Keratinocyte (primary cell): ENCODE measurements around the gene RELA. TPM values are rescaled to one million over a fixed set of nuclear protein-coding genes. Genes with fewer than 3 reads are reported as not detected.

Experiments used
- DNase-seq: peaks from one replicate; pipeline ENCODE4 v3.0.0-alpha.2; 2011; ENCODE audit warnings: low read depth, missing footprints, low spot score
- FAIRE-seq: peaks from 2 replicates; lab custom pipeline; 2011; peaks lifted over from hg19 to GRCh38; lab: Jason Lieb, UNC
- H2AFZ ChIP-seq: 2 replicates; pipeline ENCODE4 v1.6.0; 2012; ENCODE audit warnings: low read length, control low read depth, inconsistent platforms; ENCODE audit not compliant: control insufficient read depth
- H3K27ac ChIP-seq: 2 replicates; pipeline ENCODE4 v1.5.1; 2011; ENCODE audit warnings: low read length; ENCODE audit not compliant: control insufficient read depth, insufficient read depth
- H3K27me3 ChIP-seq: 3 replicates; pipeline ENCODE4 v1.6.0; 2011; ENCODE audit warnings: low read length; ENCODE audit not compliant: control insufficient read depth, insufficient read depth; ENCODE audit errors: extremely low read depth
- H3K36me3 ChIP-seq, 2 experiments: 2 replicates in 1 of 2; 3 replicates in 1 of 2; pipeline ENCODE4 v1.5.1; 2011; ENCODE audit warnings: low read length in 2 of 2, mild to moderate bottlenecking in 1 of 2; ENCODE audit not compliant: control insufficient read depth in 2 of 2, insufficient read depth in 2 of 2; ENCODE audit errors: extremely low read depth in 1 of 2
- H3K4me1 ChIP-seq: 3 replicates; pipeline ENCODE4 v1.5.1; 2011; ENCODE audit warnings: low read length; ENCODE audit not compliant: control insufficient read depth, insufficient read depth; ENCODE audit errors: extremely low read depth
- H3K4me2 ChIP-seq: 3 replicates; pipeline ENCODE4 v1.6.0; 2011; ENCODE audit warnings: low read depth, low read length; ENCODE audit not compliant: control insufficient read depth, insufficient read depth; ENCODE audit errors: extremely low read depth
- H3K4me3 ChIP-seq, 3 experiments: fragments of 200-600 bp in 1 of 3; sonication (generic) in 1 of 3; 2 replicates in 2 of 3; 3 replicates in 1 of 3; pipeline ENCODE4 v1.5.1; 2011 to 2016; ENCODE audit warnings: low read length in 3 of 3, mild to moderate bottlenecking in 3 of 3, control low read depth in 2 of 3, inconsistent platforms in 1 of 3, low read depth in 1 of 3, mixed read lengths in 1 of 3, mixed run types in 1 of 3, moderate library complexity in 1 of 3; ENCODE audit not compliant: control insufficient read depth in 2 of 3, insufficient read depth in 2 of 3; ENCODE audit errors: extremely low read depth in 1 of 3
- H3K79me2 ChIP-seq: 2 replicates; pipeline ENCODE4 v1.6.0; 2012; ENCODE audit warnings: low read length; ENCODE audit not compliant: control insufficient read depth, insufficient read depth
- H3K9ac ChIP-seq: 3 replicates; pipeline ENCODE4 v1.6.0; 2011; ENCODE audit warnings: low read length; ENCODE audit not compliant: control insufficient read depth, insufficient read depth; ENCODE audit errors: extremely low read depth
- H3K9me1 ChIP-seq: 3 replicates; pipeline ENCODE4 v1.6.0; 2011; ENCODE audit warnings: low read length; ENCODE audit not compliant: control insufficient read depth, insufficient read depth; ENCODE audit errors: extremely low read depth
- H3K9me3 ChIP-seq: 2 replicates; pipeline ENCODE4 v1.5.1; 2012; ENCODE audit warnings: low read depth, low read length; ENCODE audit not compliant: control insufficient read depth
- H4K20me1 ChIP-seq: 3 replicates; pipeline ENCODE4 v1.6.0; 2011; ENCODE audit warnings: low read length; ENCODE audit not compliant: control insufficient read depth, insufficient read depth; ENCODE audit errors: extremely low read depth
- CTCF ChIP-seq, 3 experiments: IDR thresholded peaks in 1 of 3; conservative IDR thresholded peaks in 1 of 3; optimal IDR thresholded peaks in 1 of 3; 2 replicates in 2 of 3; 3 replicates in 1 of 3; pipeline versions ENCODE3 to v1.5.1; 2011; ENCODE audit warnings: low read length in 3 of 3, mild to moderate bottlenecking in 3 of 3, moderate library complexity in 2 of 3, control low read depth in 1 of 3, inconsistent platforms in 1 of 3; ENCODE audit not compliant: insufficient read depth in 2 of 3; ENCODE audit errors: extremely low read depth in 1 of 3
- EZH2 ChIP-seq: IDR thresholded peaks from one replicate; pipeline ENCODE4 v1.6.1; 2012; ENCODE audit warnings: inconsistent platforms, mild to moderate bottlenecking, low read length, moderate library complexity
- dilution Hi-C: fragments of 300-500 bp; cut with MboI; formaldehyde crosslinking; loops from one replicate; pipeline ENCODE4 v1.7.0; 2020; ENCODE audit warnings: low sequenced_read_pairs; ENCODE audit not compliant: extremely low pct_ligation_motif_present
- polyA plus RNA-seq, 5 experiments: library from polyadenylated mRNA; depleted of rRNA in 3 of 5; stranded (reverse) in 3 of 5; stranded (forward) in 1 of 5; unstranded in 1 of 5; fragments of >200 nt; gene quantifications; 1 replicate in 1 of 5; 2 replicates in 3 of 5; 3 replicates in 1 of 5; pipeline versions ENCODE4 v1.2.1 to v1.2.3, GENCODE V29; 2011 to 2012; ENCODE audit warnings: missing spikeins in 2 of 5, low read depth in 1 of 5, low replicate concordance in 1 of 5

RELA gene
- polyA plus RNA-seq, 1 donor (not counting 4 experiments of a cell fraction or from before 2014, with no cell fraction given) = 20.4 TPM

GRCh38 chr11:65637794-65638419 lies 24.8 kb downstream of the RELA start, which contains the start of gene SIPA1:
TSS of gene SIPA1 (plus strand) at chr11:65638101. CDS start at chr11:65640922, 2,821 bp downstream.
- peaks cover 7% of the 10 kb centered on the region for H3K4me1 ChIP-seq
- no peak for FAIRE-seq
- no peaks in the 10 kb centered on the region for H3K9me3 ChIP-seq
- H4K20me1 ChIP-seq = peaks cover 4% of the 10 kb centered on the region
- peak within 1 kb of the TSS; percentile 16 for H2AFZ ChIP-seq
- H3K27ac ChIP-seq = peak within 1 kb of the TSS; percentile 47
- peaks cover 27% of the 10 kb centered on the region in 2 experiments for H3K36me3 ChIP-seq
- DNase-seq = no peak
- peak within 1 kb of the TSS; percentile 60 to 81 (median 70) for H3K4me3 ChIP-seq
- H3K9ac ChIP-seq = peak within 1 kb of the TSS; percentile 68
- H3K4me2 ChIP-seq = peak within 1 kb of the TSS; percentile 84
- peaks cover 2% of the 10 kb centered on the region for H3K9me1 ChIP-seq
- H3K27me3 ChIP-seq = no peaks in the 10 kb centered on the region
- TF ChIP-seq CTCF (optimal IDR thresholded peaks at IDR 0.05 in 1 of 3, IDR thresholded peaks at IDR 0.05 in 1 of 3, conservative IDR thresholded peaks at IDR 0.05 in 1 of 3; ENCODE audit: extremely low read depth in 1 of 3, insufficient read depth in 2 of 3, low read length in 3 of 3) (peak in 1 of 3 experiments; percentile 18), EZH2 (no peak)
- dilution Hi-C loops = no loop called here
- no peaks in the 10 kb centered on the region for H3K79me2 ChIP-seq

GRCh38 chr11:65637032-65637557 lies 25.6 kb downstream of the RELA start:
- no peak overlapping the region for H3K9ac ChIP-seq
- H3K4me3 ChIP-seq = no peak overlapping the region
- H3K4me2 ChIP-seq = no peak overlapping the region
- dilution Hi-C loops = no loop called here
- no peaks in the 10 kb centered on the region for H3K27me3 ChIP-seq
- H3K9me1 ChIP-seq = peaks cover 2% of the 10 kb centered on the region
- peaks cover 27 to 30% of the 10 kb centered on the region in 2 experiments for H3K36me3 ChIP-seq
- H3K4me1 ChIP-seq = peaks cover 7% of the 10 kb centered on the region
- H4K20me1 ChIP-seq = peaks cover 4% of the 10 kb centered on the region
- no peaks in the 10 kb centered on the region for H3K9me3 ChIP-seq
- TF ChIP-seq EZH2 (no peak), CTCF (optimal IDR thresholded peaks at IDR 0.05 in 1 of 3, IDR thresholded peaks at IDR 0.05 in 1 of 3, conservative IDR thresholded peaks at IDR 0.05 in 1 of 3; ENCODE audit: extremely low read depth in 1 of 3, insufficient read depth in 2 of 3, low read length in 3 of 3) (no peak)
- no peak overlapping the region for H3K27ac ChIP-seq
- H2AFZ ChIP-seq = no peak overlapping the region
- DNase-seq (no peak), FAIRE-seq (no peak)
- H3K79me2 ChIP-seq = no peaks in the 10 kb centered on the region
